ENCODE measurements around the gene CTNNA3.

CTNNA3 gene

DNA sequence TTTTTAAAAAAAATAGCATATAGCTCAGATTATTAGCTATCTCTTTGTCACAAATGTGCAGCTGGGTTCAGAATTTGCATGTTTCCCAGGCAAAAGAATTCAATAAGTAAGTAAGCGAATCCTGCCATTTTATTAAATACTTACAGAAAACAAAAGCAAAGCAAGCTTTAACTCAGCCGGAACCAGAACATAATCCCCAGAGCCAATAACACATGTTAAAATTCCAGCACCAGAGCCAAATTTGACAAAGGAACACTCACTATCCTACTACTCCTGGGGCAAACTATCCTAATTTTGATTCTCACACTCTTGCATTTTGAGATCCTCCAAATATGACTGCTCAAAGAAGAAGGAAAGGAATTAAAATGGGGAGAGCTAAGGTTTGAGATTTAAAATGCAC, 737.5 kb downstream of the CTNNA3 start:
- DNase-seq (ENCODE audit: low read depth): no peak
- H3K4me3 ChIP-seq (ENCODE audit: control insufficient read depth, low read depth, low read length): no peak overlapping the region
- TF ChIP-seq, protein P1, sequence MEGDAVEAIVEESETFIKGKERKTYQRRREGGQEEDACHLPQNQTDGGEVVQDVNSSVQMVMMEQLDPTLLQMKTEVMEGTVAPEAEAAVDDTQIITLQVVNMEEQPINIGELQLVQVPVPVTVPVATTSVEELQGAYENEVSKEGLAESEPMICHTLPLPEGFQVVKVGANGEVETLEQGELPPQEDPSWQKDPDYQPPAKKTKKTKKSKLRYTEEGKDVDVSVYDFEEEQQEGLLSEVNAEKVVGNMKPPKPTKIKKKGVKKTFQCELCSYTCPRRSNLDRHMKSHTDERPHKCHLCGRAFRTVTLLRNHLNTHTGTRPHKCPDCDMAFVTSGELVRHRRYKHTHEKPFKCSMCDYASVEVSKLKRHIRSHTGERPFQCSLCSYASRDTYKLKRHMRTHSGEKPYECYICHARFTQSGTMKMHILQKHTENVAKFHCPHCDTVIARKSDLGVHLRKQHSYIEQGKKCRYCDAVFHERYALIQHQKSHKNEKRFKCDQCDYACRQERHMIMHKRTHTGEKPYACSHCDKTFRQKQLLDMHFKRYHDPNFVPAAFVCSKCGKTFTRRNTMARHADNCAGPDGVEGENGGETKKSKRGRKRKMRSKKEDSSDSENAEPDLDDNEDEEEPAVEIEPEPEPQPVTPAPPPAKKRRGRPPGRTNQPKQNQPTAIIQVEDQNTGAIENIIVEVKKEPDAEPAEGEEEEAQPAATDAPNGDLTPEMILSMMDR (IDR thresholded peaks at IDR 0.05; ENCODE audit: control insufficient read depth, insufficient read depth, low read depth, low read length, missing control alignments): no peak

DNA sequence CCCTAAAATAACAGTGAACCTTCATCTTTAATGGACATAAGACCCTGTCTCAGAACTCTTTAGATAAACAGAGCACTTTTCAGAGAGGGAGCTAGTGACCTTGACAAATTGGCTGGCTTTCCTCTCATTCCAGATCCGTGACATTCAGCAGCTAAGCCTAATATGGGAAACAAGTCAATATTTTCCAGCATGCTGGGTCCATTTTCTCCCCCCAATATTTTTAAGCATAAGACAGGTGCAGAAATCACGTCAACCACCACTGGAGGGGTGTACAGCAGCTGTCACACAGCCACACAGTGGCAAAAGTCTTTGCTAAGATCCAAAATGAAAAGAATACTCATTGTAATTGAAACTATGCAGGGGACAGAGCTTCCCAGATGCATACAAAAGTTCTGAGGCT, 744.1 kb downstream of the CTNNA3 start:
- TF ChIP-seq, protein P1 (IDR thresholded peaks at IDR 0.05; ENCODE audit: control insufficient read depth, insufficient read depth, low read depth, low read length, missing control alignments): no peak
- H3K4me3 ChIP-seq (ENCODE audit: control insufficient read depth, low read depth, low read length): no peak overlapping the region
- no peak for DNase-seq (ENCODE audit: low read depth)

DNA sequence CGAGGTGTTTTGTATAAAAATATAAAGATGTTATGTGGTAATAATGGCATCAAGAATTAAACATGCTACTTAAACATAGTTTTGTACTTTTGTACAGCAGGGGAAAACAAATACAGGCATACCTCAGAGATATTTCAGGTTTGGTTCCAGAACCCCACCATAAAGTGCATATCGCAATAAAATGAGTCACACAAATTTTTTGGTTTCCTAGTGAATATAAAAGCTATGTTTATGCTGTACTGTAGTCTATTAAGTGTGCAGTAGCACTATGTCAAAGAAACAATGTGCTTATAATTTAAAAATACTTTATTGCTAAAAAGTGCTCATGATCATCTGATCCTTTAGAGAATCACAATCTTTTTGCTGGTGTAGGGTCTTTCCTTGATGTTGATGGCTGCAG, 752.4 kb downstream of the CTNNA3 start:
- no peak for DNase-seq (ENCODE audit: low read depth)
- H3K4me3 ChIP-seq (ENCODE audit: control insufficient read depth, low read depth, low read length): no peak overlapping the region
- TF ChIP-seq, protein P1 (IDR thresholded peaks at IDR 0.05; ENCODE audit: control insufficient read depth, insufficient read depth, low read depth, low read length, missing control alignments): no peak

- TF ChIP-seq, protein P1 (IDR thresholded peaks at IDR 0.05; ENCODE audit: control insufficient read depth, insufficient read depth, low read depth, low read length, missing control alignments): no peak
- no peak overlapping the region for H3K4me3 ChIP-seq (ENCODE audit: control insufficient read depth, low read depth, low read length)
- no peak for DNase-seq (ENCODE audit: low read depth)
Observed at GRCh38 chr10:66942407-66942806, 753.6 kb downstream of the CTNNA3 start.

GRCh38 chr10:66941491-66941890, 754.5 kb downstream of the CTNNA3 start:
- no peak for DNase-seq (ENCODE audit: low read depth)
- TF ChIP-seq, protein P1 (IDR thresholded peaks at IDR 0.05; ENCODE audit: control insufficient read depth, insufficient read depth, low read depth, low read length, missing control alignments): no peak

DNA sequence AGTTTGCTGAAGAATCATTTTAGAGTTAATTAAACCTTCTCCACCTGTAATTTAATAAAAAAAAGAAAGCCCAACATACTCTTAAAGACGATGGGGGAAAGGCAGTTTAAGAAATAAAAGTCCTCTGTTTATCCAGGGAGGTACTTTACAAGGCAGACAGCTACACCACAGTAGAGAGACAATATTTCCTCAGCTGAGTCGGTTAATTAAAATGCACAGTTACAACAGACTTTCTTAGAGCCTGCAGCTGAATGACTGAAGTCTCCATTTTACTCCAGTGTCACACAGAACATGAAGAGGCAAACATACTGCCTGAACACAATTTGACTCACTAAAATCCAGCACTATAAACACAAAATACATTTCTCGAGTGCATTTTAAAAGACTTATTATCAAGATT, 755.0 kb downstream of the CTNNA3 start:
- no peak overlapping the region for H3K4me3 ChIP-seq (ENCODE audit: control insufficient read depth, low read depth, low read length)
- DNase-seq (ENCODE audit: low read depth): no peak
- TF ChIP-seq, protein P1 (IDR thresholded peaks at IDR 0.05; ENCODE audit: control insufficient read depth, insufficient read depth, low read depth, low read length, missing control alignments): no peak

More at GRCh38 chr10:66941491-66941890, 754.5 kb downstream of the CTNNA3 start:
- H3K4me3 ChIP-seq (ENCODE audit: control insufficient read depth, low read depth, low read length): no peak overlapping the region

GRCh38 chr10:66934711-66935110, 761.3 kb downstream of the CTNNA3 start:
- TF ChIP-seq, protein P1 (IDR thresholded peaks at IDR 0.05; ENCODE audit: control insufficient read depth, insufficient read depth, low read depth, low read length, missing control alignments): no peak
- DNase-seq (ENCODE audit: low read depth): no peak
- no peak overlapping the region for H3K4me3 ChIP-seq (ENCODE audit: control insufficient read depth, low read depth, low read length)
